A549 treated with Mapracorat at 1 μM for 4 hours (cell line): ENCODE measurements around the gene ZNF687. TPM values are rescaled to one million over a fixed set of nuclear protein-coding genes. Genes with fewer than 3 reads are reported as not detected.

Experiments used
- total RNA-seq: library from RNA; stranded (reverse); fragments of 200-300 nt; extraction: Qiagen RNA extraction; gene quantifications from 5 replicates; pipeline ENCODE4 v1.2.3, GENCODE V29; 2022

ZNF687 gene, protein sequence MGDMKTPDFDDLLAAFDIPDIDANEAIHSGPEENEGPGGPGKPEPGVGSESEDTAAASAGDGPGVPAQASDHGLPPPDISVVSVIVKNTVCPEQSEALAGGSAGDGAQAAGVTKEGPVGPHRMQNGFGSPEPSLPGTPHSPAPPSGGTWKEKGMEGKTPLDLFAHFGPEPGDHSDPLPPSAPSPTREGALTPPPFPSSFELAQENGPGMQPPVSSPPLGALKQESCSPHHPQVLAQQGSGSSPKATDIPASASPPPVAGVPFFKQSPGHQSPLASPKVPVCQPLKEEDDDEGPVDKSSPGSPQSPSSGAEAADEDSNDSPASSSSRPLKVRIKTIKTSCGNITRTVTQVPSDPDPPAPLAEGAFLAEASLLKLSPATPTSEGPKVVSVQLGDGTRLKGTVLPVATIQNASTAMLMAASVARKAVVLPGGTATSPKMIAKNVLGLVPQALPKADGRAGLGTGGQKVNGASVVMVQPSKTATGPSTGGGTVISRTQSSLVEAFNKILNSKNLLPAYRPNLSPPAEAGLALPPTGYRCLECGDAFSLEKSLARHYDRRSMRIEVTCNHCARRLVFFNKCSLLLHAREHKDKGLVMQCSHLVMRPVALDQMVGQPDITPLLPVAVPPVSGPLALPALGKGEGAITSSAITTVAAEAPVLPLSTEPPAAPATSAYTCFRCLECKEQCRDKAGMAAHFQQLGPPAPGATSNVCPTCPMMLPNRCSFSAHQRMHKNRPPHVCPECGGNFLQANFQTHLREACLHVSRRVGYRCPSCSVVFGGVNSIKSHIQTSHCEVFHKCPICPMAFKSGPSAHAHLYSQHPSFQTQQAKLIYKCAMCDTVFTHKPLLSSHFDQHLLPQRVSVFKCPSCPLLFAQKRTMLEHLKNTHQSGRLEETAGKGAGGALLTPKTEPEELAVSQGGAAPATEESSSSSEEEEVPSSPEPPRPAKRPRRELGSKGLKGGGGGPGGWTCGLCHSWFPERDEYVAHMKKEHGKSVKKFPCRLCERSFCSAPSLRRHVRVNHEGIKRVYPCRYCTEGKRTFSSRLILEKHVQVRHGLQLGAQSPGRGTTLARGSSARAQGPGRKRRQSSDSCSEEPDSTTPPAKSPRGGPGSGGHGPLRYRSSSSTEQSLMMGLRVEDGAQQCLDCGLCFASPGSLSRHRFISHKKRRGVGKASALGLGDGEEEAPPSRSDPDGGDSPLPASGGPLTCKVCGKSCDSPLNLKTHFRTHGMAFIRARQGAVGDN
- total RNA-seq = 10.6 to 14.6 TPM (median 12.9 TPM) in 5 replicates

DNA sequence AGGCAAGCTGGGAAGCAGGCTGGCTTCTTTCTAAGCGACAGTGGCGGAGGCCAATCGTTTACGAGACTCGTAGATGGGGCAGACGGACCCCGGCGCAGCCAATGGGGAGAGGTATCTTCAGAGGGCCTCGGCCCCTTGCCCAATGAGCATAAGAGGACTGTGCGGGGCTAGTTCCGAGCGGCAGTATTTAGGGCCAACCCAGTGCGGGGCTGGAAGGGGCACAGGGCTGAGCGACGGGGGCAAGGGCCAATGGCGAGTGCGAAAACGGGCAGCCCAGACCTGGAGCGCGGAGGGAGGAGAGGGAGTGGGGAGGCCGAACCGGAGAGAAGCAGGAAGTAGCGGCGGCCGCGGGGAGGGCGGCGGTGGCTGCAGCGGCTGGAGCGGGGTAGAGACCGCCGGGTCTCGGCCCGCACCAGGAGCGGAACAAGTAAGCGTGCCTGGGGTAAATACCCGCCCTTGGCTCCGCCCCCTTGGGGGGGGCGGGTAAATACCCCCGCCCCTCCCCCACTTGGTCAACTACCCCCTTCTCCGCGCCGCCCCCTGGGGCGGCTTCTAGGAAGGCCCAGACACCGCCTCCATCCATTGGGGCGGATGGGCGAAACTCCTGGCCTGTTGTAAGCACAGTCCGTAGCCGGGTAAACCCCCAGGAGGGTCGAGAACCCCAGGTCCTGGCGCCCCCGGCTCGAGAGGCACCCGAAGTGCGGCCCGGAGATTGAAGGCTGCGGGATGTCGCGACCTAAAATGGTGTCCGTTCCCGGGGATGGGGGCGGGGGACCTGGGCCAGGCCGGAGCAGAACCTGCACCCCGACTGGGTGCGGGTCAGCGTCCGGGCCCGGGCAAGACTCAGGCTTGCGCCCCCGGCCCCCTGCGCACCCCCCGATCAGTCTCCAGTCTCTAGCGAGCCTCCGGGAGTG lies at the start of gene ZNF687:
ZNF687 (plus strand) TSS at position 331 of the 914 bp plus-strand sequence. CDS start 3,993 bp downstream, outside the sequence.

GRCh38 chr1:151254217-151255213 lies 27.6 kb upstream of the ZNF687 start, which contains the start of gene PSMD4:
Gene PSMD4 (plus strand): TSS chr1:151254734. CDS start chr1:151254783, 49 bp downstream.

GRCh38 chr1:151327223-151327902 lies 45.3 kb downstream of the ZNF687 start, which contains the start of gene PI4KB:
Gene PI4KB (minus strand): TSS chr1:151327416. CDS start chr1:151316481, 10,935 bp downstream.

Other genes with a start within 250 kb of the ZNF687 start
- gene BNIPL, start 245.7 kb upstream of the ZNF687 start, total RNA-seq = 0.06 to 0.30 TPM (median 0.15 TPM) in 5 replicates
- 5.7 to 8.6 TPM (median 6.6 TPM) in 5 replicates for gene C1orf56, start 234.5 kb upstream of the ZNF687 start, total RNA-seq
- gene CDC42SE1, start 222.7 kb upstream of the ZNF687 start, total RNA-seq = 76.7 to 92.0 TPM (median 80.0 TPM) in 5 replicates
- 13.2 to 16.7 TPM (median 16.1 TPM) in 5 replicates for gene MLLT11, start 221.9 kb upstream of the ZNF687 start, total RNA-seq
- gene GABPB2, start 211.5 kb upstream of the ZNF687 start, total RNA-seq = 2.4 to 3.1 TPM (median 2.9 TPM) in 5 replicates
- 1.5 to 2.6 TPM (median 1.7 TPM) in 5 replicates for gene SEMA6C, start 135.7 kb upstream of the ZNF687 start, total RNA-seq
- gene TNFAIP8L2, start 125.7 kb upstream of the ZNF687 start, total RNA-seq = not detected in 5 replicates
- gene LYSMD1, start 116.4 kb upstream of the ZNF687 start, total RNA-seq = 5.1 to 7.5 TPM (median 6.3 TPM) in 5 replicates
- 44.5 to 47.6 TPM (median 46.1 TPM) in 5 replicates for gene SCNM1, start 116.2 kb upstream of the ZNF687 start, total RNA-seq
- 0.25 to 0.32 TPM (median 0.30 TPM) in 3 of 5 replicates, not detected in the others for gene TMOD4, start 106.3 kb upstream of the ZNF687 start, total RNA-seq
- 42.7 to 63.6 TPM (median 44.0 TPM) in 5 replicates for gene VPS72, start 92.1 kb upstream of the ZNF687 start, total RNA-seq
- gene PIP5K1A, start 83.7 kb upstream of the ZNF687 start, total RNA-seq = 45.0 to 60.9 TPM (median 49.8 TPM) in 5 replicates
- 173 to 208 TPM (median 192 TPM) in 5 replicates for gene PSMD4, start 27.6 kb upstream of the ZNF687 start, total RNA-seq
- 22.7 to 27.1 TPM (median 25.0 TPM) in 5 replicates for gene PI4KB, start 45.1 kb downstream of the ZNF687 start, total RNA-seq
- 18.8 to 24.9 TPM (median 21.2 TPM) in 5 replicates for gene RFX5, start 65.0 kb downstream of the ZNF687 start, total RNA-seq
- gene SELENBP1, start 90.4 kb downstream of the ZNF687 start, total RNA-seq = 5.7 to 8.9 TPM (median 6.7 TPM) in 5 replicates
- gene PSMB4, start 117.3 kb downstream of the ZNF687 start, total RNA-seq = 364 to 428 TPM (median 401 TPM) in 5 replicates
- gene POGZ, start 177.2 kb downstream of the ZNF687 start, total RNA-seq = 17.9 to 22.4 TPM (median 19.4 TPM) in 5 replicates
- gene CGN, start 229.1 kb downstream of the ZNF687 start, total RNA-seq = 1.5 to 2.4 TPM (median 2.2 TPM) in 5 replicates